Colonic mucosa (tissue), 4 donors: Measurements from ENCODE around the gene ELANE. TPM values are rescaled to one million over a fixed set of nuclear protein-coding genes. Genes with fewer than 3 reads are reported as not detected.

Source experiments
- DNase-seq: peaks from one replicate; pipeline ENCODE4 v3.0.0-alpha.2; 2020
- H3K27ac ChIP-seq: fragments of 200-600 bp; one replicate; pipeline ENCODE4 v1.8.0; 2021
- H3K27me3 ChIP-seq: fragments of 200-600 bp; one replicate; pipeline ENCODE4 v1.8.0; 2021
- H3K36me3 ChIP-seq: fragments of 200-600 bp; one replicate; pipeline ENCODE4 v1.8.0; 2021
- H3K4me1 ChIP-seq: fragments of 200-600 bp; one replicate; pipeline ENCODE4 v1.8.0; 2021; ENCODE audit warnings: mild to moderate bottlenecking
- H3K4me3 ChIP-seq: fragments of 200-600 bp; one replicate; pipeline ENCODE4 v1.8.0; 2021
- H3K9ac ChIP-seq, 2 donors: one replicate each; pipeline ENCODE4 v1.7.0; 2013; ENCODE audit warnings: control low read depth in 2 of 2, low read depth in 2 of 2, low read length in 2 of 2
- H3K9me3 ChIP-seq: fragments of 200-600 bp; one replicate; pipeline ENCODE4 v1.8.0; 2021
- CTCF ChIP-seq: fragments of 200-600 bp; IDR thresholded peaks from one replicate; pipeline ENCODE4 v1.8.0; 2022; ENCODE audit warnings: antibody characterized with exemption, mild to moderate bottlenecking
- intact Hi-C: fragments of 100-400 bp; cut with DNase I; formaldehyde crosslinking; loops from one replicate; pipeline ENCODE4 v1.14.1; 2022
- total RNA-seq, 2 donors: library from RNA; stranded (reverse); fragmentation: NEBNext Ultra II Directional in 1 of 2; extraction: Animal tissue kit (Norgen Biotek cat#: 25700) in 1 of 2; gene quantifications; one replicate each; pipeline ENCODE4 v1.2.1, GENCODE V29; 2021
- donor health status: healthy.
- donor health status: DM: no; HTN: no; CAD: no.
- donor health status: DM: no; HTN: no; CAD: no.

Gene ELANE
- total RNA-seq, 2 donors from 2014 or later, result not detected

- Histone ChIP-seq H3K27ac (no peak overlapping the region), H3K4me3 (no peak overlapping the region), H3K9me3 (no peaks in the 10 kb centered on the region), H3K4me1 (no peaks in the 10 kb centered on the region), H3K27me3 (no peaks in the 10 kb centered on the region), H3K36me3 (peaks cover 74% of the 10 kb centered on the region), H3K9ac (no peak overlapping the region)
- intact Hi-C loops, result no loop called here
- no peak for TF ChIP-seq CTCF
- DNase-seq, result no peak
These were observed 43.7 kb upstream of the ELANE start for GRCh38 chr19:808423-808775.

GRCh38 chr19:810077-810855 lies 41.8 kb upstream of the ELANE start:
- H3K9me3 ChIP-seq, result no peaks in the 10 kb centered on the region
- H3K36me3 ChIP-seq, result peaks cover 57% of the 10 kb centered on the region
- H3K27ac ChIP-seq, result no peak overlapping the region
- no peaks in the 10 kb centered on the region for H3K27me3 ChIP-seq
- DNase-seq, result no peak
- no peak overlapping the region for H3K9ac ChIP-seq
- no peaks in the 10 kb centered on the region for H3K4me1 ChIP-seq
- H3K4me3 ChIP-seq, result no peak overlapping the region
- intact Hi-C loops, result no loop called here
- TF ChIP-seq CTCF, result no peak

- no peak overlapping the region for H3K4me3 ChIP-seq
- DNase-seq, result no peak
- no peaks in the 10 kb centered on the region for H3K27me3 ChIP-seq
- H3K9me3 ChIP-seq, result no peaks in the 10 kb centered on the region
- H3K4me1 ChIP-seq, result no peaks in the 10 kb centered on the region
- H3K9ac ChIP-seq, result no peak overlapping the region
- peaks cover 50% of the 10 kb centered on the region for H3K36me3 ChIP-seq
- TF ChIP-seq CTCF, result no peak
- intact Hi-C loops, result no loop called here
- no peak overlapping the region for H3K27ac ChIP-seq
These were observed 41.1 kb upstream of the ELANE start for GRCh38 chr19:810883-811489.

- TF ChIP-seq CTCF, result no peak
- no peak overlapping the region for H3K9ac ChIP-seq
- H3K4me1 ChIP-seq, result no peaks in the 10 kb centered on the region
- no peak overlapping the region for H3K27ac ChIP-seq
- no peaks in the 10 kb centered on the region for H3K27me3 ChIP-seq
- H3K4me3 ChIP-seq, result no peak overlapping the region
- DNase-seq, result no peak
- intact Hi-C loops, result no loop called here
- H3K36me3 ChIP-seq, result peaks cover 44% of the 10 kb centered on the region
- H3K9me3 ChIP-seq, result no peaks in the 10 kb centered on the region
These were observed 40.5 kb upstream of the ELANE start for GRCh38 chr19:811506-812048.

GRCh38 chr19:812049-812746 lies 39.9 kb upstream of the ELANE start:
- DNase-seq, result no peak
- no peak overlapping the region for H3K27ac ChIP-seq
- no peak overlapping the region for H3K9ac ChIP-seq
- no peaks in the 10 kb centered on the region for H3K9me3 ChIP-seq
- TF ChIP-seq CTCF, result no peak
- intact Hi-C loops, result no loop called here
- H3K27me3 ChIP-seq, result no peaks in the 10 kb centered on the region
- no peak overlapping the region for H3K4me3 ChIP-seq
- H3K4me1 ChIP-seq, result no peaks in the 10 kb centered on the region
- H3K36me3 ChIP-seq, result peaks cover 38% of the 10 kb centered on the region
